GM06990 (cell line): Measurements from ENCODE around the gene ATP23.

Experiments
- DNase-seq: peaks from one replicate; pipeline ENCODE4 v3.0.0-alpha.2; 2011; ENCODE audit not compliant: insufficient read length; ENCODE audit errors: extremely low read depth
- H3K27me3 ChIP-seq: replicated peaks from 2 replicates; pipeline ENCODE4 v1.6.0; 2011; ENCODE audit warnings: low read length; ENCODE audit not compliant: control insufficient read depth, insufficient read depth
- H3K36me3 ChIP-seq: 2 replicates; pipeline ENCODE4 v1.5.1; 2011; ENCODE audit warnings: low read length; ENCODE audit not compliant: control insufficient read depth, insufficient read depth
- H3K4me3 ChIP-seq: replicated peaks from 2 replicates; pipeline ENCODE4 v1.5.1; 2011; ENCODE audit warnings: low read depth, mild to moderate bottlenecking, control low read depth, low read length
- TF ChIP-seq, protein P1 (sequence below): IDR thresholded peaks from 2 replicates; pipeline ENCODE4 v1.5.1; 2011; ENCODE audit warnings: low read length, control low read depth, mild to moderate bottlenecking, inconsistent platforms; ENCODE audit not compliant: insufficient read depth, poor library complexity, severe bottlenecking

ATP23 gene, protein sequence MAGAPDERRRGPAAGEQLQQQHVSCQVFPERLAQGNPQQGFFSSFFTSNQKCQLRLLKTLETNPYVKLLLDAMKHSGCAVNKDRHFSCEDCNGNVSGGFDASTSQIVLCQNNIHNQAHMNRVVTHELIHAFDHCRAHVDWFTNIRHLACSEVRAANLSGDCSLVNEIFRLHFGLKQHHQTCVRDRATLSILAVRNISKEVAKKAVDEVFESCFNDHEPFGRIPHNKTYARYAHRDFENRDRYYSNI

DNA sequence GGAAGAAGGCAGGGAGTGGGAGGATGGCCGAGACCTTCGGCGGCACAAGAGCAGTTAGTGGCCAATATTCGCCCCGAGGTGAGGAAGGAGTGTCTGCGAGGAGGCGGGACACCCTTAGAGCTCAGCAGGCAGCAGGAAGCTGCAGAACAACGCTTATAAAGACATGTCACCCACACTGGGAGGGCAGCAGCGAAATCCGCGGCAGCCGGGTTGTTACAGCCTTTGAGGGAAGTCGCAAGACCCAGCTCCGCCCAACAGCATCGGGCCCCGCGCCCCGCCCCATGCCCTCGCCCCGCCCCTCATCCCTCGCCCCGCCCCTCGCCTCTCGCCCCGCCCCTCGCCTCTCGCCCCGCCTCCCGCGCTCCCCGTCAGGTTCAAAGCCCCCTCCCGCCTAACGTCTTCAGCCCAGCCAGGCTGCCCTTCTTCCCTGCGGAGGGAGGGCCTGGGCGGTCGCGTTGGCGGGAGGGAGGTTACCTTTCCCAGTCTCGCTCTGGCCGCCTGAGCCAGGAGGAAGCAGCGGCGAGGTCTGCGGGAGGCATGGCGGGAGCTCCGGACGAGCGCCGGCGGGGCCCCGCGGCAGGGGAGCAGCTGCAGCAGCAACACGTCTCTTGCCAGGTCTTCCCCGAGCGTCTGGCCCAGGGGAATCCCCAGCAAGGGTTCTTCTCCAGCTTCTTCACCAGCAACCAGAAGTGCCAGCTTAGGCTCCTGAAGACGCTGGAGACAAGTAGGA lies at the start of gene ATP23:
TSS of gene ATP23 (plus strand) at position 403 of the 730 bp plus-strand sequence. CDS start at position 538, 135 bp downstream.
- H3K4me3 ChIP-seq: peak within 1 kb of the TSS; percentile 75
- TF ChIP-seq, protein P1, sequence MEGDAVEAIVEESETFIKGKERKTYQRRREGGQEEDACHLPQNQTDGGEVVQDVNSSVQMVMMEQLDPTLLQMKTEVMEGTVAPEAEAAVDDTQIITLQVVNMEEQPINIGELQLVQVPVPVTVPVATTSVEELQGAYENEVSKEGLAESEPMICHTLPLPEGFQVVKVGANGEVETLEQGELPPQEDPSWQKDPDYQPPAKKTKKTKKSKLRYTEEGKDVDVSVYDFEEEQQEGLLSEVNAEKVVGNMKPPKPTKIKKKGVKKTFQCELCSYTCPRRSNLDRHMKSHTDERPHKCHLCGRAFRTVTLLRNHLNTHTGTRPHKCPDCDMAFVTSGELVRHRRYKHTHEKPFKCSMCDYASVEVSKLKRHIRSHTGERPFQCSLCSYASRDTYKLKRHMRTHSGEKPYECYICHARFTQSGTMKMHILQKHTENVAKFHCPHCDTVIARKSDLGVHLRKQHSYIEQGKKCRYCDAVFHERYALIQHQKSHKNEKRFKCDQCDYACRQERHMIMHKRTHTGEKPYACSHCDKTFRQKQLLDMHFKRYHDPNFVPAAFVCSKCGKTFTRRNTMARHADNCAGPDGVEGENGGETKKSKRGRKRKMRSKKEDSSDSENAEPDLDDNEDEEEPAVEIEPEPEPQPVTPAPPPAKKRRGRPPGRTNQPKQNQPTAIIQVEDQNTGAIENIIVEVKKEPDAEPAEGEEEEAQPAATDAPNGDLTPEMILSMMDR: no peak
- H3K36me3 ChIP-seq: no peaks in the 10 kb centered on the region
- peak; percentile 91 for DNase-seq
- no peaks in the 10 kb centered on the region for H3K27me3 ChIP-seq

DNA sequence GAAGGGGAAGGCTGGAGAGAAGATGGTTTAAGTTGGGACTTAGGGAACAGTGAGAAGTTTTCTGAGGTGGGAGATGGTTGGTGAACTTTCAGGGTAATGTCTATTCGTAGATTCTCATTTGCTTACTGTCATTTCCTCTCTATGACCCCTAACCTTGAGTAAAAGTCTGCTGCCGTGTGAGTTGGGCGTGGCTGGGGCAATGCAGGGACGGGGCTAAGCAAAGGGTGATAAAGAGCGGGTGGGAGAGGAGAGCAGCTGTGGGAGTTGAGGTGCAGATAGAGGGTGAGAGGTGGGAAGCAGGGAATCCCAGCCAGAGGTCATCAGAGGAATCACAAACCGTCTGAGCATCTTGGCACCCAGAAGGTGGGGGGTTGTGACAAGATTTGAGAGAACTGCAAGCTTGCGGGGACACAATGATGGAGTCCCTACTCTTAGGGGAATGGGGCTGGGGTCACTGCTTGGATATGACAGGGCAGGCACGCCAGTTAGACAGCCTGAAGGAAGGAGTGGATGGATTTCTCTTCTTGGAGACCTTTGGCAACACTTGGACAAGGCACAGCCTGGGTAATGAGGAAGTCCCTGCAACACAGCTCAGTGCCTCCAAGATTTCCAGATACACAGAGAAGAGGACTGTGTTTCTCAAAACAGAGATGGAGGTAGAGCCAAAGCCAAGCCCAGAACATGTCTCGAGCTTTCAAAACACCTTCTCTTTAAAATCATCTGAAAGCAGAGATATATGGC lies 49.0 kb upstream of the ATP23 start:
- DNase-seq: no peak
- no peak overlapping the region for H3K4me3 ChIP-seq
- no peaks in the 10 kb centered on the region for H3K36me3 ChIP-seq
- TF ChIP-seq, protein P1: no peak
- H3K27me3 ChIP-seq: no peaks in the 10 kb centered on the region

DNA sequence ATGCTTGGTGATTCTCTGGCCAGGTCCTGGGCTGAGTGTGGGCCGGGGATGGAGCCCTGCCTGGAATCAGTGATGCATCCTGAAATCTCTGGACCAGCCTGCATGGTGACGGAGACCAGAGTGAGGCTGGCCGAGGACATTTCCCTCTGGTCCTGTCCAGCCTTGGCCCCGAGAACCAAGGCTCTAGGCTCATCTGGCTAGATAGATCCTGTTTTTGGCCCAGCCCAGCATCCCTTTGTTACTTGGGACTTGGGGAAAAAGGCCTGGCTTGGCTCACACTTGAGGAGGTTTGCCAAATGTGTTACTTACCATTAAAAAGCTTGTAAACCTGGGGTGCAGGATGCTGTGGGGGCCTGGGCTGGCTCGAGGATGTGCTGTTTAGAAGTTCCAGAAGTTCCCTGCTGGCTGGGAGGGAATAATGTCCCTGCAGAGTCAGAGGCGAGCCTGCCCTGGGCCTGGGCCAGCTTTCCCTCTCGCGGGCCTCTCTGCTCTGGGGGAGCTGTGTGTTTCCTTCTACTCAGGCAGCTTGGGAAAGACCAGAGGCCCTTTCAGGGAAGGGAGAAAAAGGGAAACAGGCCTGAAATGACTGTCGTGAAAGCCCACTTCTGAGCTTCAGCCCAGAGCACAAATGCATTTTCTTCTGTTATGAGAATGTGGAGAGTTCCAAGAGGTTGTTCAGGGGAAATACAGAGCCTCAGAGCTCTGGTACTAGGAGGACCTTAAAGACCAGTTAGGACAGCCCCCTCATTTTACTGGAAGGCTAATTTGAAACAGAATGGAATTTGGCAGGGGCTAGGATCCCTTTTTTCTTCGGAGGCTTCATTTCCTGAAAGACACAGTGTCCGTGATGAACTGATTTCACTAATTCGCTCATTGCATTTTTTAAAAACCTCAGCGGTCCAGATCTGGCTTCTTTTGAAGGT lies 47.7 kb upstream of the ATP23 start:
- H3K4me3 ChIP-seq: no peak overlapping the region
- no peaks in the 10 kb centered on the region for H3K27me3 ChIP-seq
- H3K36me3 ChIP-seq: no peaks in the 10 kb centered on the region
- TF ChIP-seq, protein P1: no peak
- DNase-seq: no peak

DNA sequence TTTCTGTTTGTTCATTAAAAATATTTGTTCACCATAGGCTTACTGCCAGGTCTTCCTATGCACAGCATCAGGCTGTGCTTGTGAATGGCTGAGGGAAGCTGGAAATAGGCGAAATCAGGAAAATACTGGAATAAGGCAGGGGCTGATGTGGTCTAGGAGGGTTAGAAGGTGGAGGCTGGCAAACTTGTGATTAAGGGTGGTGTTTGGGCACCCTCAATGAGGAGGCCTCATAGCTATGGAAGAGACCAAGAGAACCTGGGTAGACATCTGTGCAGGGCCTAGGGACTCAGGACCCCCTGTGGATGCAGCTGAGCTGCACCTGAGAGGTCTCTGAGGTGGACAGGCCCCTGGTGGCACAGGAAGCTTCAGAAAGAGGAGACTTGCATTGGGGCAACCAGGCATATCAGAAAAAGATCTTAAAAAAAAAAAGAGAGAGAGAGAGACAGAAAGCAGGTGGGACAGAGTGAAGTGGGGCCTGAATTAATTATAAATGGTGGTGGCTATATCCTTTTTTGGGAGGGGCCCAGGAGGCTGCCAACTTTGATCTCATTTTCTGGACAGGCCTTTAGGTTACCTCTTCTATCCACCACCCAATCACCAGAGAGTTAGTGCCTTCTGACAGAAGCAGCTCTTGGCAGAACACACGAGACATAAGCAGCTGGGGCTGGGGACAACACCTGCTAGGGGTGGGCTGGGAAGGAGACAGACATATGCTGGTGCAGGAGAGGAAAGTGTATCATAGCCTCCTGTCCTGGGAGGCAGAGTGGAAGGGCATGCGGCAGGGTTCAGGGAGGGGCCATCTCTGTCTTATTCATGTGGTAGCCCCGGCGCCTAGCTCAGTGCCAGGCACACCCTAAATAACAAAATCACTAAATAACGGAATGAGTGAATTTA lies 46.7 kb upstream of the ATP23 start:
- TF ChIP-seq, protein P1: no peak
- DNase-seq: no peak
- Histone ChIP-seq H3K36me3 (no peaks in the 10 kb centered on the region), H3K4me3 (no peak overlapping the region), H3K27me3 (no peaks in the 10 kb centered on the region)
